ENCODE data around the gene EPN1.

DNA sequence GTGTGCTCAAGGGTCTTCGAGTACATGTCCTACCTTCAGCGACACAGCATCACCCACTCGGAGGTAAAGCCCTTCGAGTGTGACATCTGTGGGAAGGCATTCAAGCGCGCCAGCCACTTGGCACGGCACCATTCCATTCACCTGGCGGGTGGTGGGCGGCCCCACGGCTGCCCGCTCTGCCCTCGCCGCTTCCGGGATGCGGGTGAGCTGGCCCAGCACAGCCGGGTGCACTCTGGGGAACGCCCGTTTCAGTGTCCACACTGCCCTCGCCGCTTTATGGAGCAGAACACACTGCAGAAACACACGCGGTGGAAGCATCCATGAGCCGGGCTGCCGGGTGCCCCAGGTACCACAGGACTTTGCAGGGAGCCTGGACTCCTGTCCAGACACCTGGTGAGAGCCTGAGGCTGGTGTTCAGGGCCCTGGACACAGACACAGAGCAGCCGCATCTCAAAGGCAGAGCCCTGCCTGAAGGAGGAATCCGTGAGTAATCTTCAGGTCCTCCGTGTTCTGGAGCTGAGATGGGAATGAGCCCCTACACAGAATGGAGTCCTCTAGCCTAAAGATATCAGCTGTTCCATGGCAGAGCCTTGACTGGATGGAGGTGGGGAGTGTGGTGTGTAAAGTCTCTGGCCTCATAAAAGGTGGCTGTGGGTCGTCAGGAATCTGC, 30.0 kb upstream of the EPN1 start:
- TF ChIP-seq CTCF (IDR thresholded peaks at IDR 0.05): no peak
- no peak for TF ChIP-seq POLR2AphosphoS5 (IDR thresholded peaks at IDR 0.05)
